ENCODE results near the gene FGFR4.

The FGFR4 gene

DNA sequence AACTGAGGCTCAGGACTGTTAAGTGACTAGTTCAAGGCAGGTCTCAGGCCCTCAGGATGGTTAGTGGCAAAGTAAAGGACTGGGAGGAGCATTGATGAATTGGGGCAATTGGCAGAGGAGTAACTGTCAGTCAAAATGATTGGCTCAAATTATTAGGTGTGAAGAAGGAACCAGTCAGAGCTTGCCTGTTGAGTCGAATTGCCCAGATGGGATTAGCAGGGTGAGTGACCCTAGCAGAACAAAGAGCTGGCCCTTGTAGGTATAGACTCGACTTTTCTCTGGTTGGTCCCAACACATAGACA is 44.3 kb downstream of the FGFR4 start:
- Histone ChIP-seq H3K27me3 (ENCODE audit: control insufficient read depth, low read length) (no peaks in the 10 kb centered on the region), H3K79me2 (ENCODE audit: control insufficient read depth, low read length) (peaks cover 19% of the 10 kb centered on the region), H4K20me1 (ENCODE audit: control insufficient read depth, insufficient read depth, low read depth, low read length) (no peaks in the 10 kb centered on the region), H3K9me3 (ENCODE audit: control insufficient read depth, insufficient read depth, low read length) (no peaks in the 10 kb centered on the region), H3K27ac (ENCODE audit: low read depth, low read length) (no peak overlapping the region), H3F3A (ENCODE audit: control insufficient read depth, insufficient read depth) (peaks cover 14% of the 10 kb centered on the region), H3K9me2 (replicated peaks; ENCODE audit: control insufficient read depth, low read length) (no peaks in the 10 kb centered on the region), H3K4me2 (ENCODE audit: low read length) (no peak overlapping the region), H3K36me3 (ENCODE audit: control insufficient read depth, low read length) (peaks cover 20% of the 10 kb centered on the region), H3K4me3 (ENCODE audit: low read length) (no peak overlapping the region), H3K4me1 (ENCODE audit: control insufficient read depth, low read length) (peaks cover 40% of the 10 kb centered on the region)
- TF ChIP-seq EZH2phosphoT487 (IDR thresholded peaks at IDR 0.05; ENCODE audit: borderline replicate concordance, low read length) = no peak
- TF ChIP-seq, protein P1, sequence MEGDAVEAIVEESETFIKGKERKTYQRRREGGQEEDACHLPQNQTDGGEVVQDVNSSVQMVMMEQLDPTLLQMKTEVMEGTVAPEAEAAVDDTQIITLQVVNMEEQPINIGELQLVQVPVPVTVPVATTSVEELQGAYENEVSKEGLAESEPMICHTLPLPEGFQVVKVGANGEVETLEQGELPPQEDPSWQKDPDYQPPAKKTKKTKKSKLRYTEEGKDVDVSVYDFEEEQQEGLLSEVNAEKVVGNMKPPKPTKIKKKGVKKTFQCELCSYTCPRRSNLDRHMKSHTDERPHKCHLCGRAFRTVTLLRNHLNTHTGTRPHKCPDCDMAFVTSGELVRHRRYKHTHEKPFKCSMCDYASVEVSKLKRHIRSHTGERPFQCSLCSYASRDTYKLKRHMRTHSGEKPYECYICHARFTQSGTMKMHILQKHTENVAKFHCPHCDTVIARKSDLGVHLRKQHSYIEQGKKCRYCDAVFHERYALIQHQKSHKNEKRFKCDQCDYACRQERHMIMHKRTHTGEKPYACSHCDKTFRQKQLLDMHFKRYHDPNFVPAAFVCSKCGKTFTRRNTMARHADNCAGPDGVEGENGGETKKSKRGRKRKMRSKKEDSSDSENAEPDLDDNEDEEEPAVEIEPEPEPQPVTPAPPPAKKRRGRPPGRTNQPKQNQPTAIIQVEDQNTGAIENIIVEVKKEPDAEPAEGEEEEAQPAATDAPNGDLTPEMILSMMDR (IDR thresholded peaks at IDR 0.05; ENCODE audit: low read depth, low read length, poor library complexity, severe bottlenecking) = no peak

- Histone ChIP-seq H3K9me3 (ENCODE audit: control insufficient read depth, insufficient read depth, low read length) (no peaks in the 10 kb centered on the region), H3K27ac (ENCODE audit: low read depth, low read length) (no peak overlapping the region), H3F3A (ENCODE audit: control insufficient read depth, insufficient read depth) (peaks cover 14% of the 10 kb centered on the region), H3K27me3 (ENCODE audit: control insufficient read depth, low read length) (no peaks in the 10 kb centered on the region), H4K20me1 (ENCODE audit: control insufficient read depth, insufficient read depth, low read depth, low read length) (no peaks in the 10 kb centered on the region), H3K4me1 (ENCODE audit: control insufficient read depth, low read length) (peaks cover 45% of the 10 kb centered on the region), H3K4me2 (ENCODE audit: low read length) (no peak overlapping the region), H3K9me2 (replicated peaks; ENCODE audit: control insufficient read depth, low read length) (no peaks in the 10 kb centered on the region), H3K36me3 (ENCODE audit: control insufficient read depth, low read length) (peaks cover 26% of the 10 kb centered on the region), H3K79me2 (ENCODE audit: control insufficient read depth, low read length) (peaks cover 25% of the 10 kb centered on the region), H3K4me3 (ENCODE audit: low read length) (no peak overlapping the region)
- TF ChIP-seq, protein P1 (IDR thresholded peaks at IDR 0.05; ENCODE audit: low read depth, low read length, poor library complexity, severe bottlenecking) = no peak
- no peak for TF ChIP-seq EZH2phosphoT487 (IDR thresholded peaks at IDR 0.05; ENCODE audit: borderline replicate concordance, low read length)
Observed at GRCh38 chr5:177131352-177132135, 44.8 kb downstream of the FGFR4 start.

GRCh38 chr5:177132136-177133095 is 45.7 kb downstream of the FGFR4 start:
- peak overlapping the region; percentile 23; the same call in 1 of the 2 replicates for H3K27ac ChIP-seq (ENCODE audit: low read depth, low read length)
- H3K4me3 ChIP-seq (ENCODE audit: low read length) = peak overlapping the region; percentile 59
- TF ChIP-seq, protein P1 (IDR thresholded peaks at IDR 0.05; ENCODE audit: low read depth, low read length, poor library complexity, severe bottlenecking) = no peak
- TF ChIP-seq EZH2phosphoT487 (IDR thresholded peaks at IDR 0.05; ENCODE audit: borderline replicate concordance, low read length) = no peak

More at GRCh38 chr5:177132136-177133095, 45.7 kb downstream of the FGFR4 start:
- H3K36me3 ChIP-seq (ENCODE audit: control insufficient read depth, low read length) = peaks cover 35% of the 10 kb centered on the region
- H3K4me2 ChIP-seq (ENCODE audit: low read length) = peak overlapping the region; percentile 73
- no peaks in the 10 kb centered on the region for H4K20me1 ChIP-seq (ENCODE audit: control insufficient read depth, insufficient read depth, low read depth, low read length)
- peaks cover 14% of the 10 kb centered on the region for H3F3A ChIP-seq (ENCODE audit: control insufficient read depth, insufficient read depth)
- H3K9me3 ChIP-seq (ENCODE audit: control insufficient read depth, insufficient read depth, low read length) = no peaks in the 10 kb centered on the region
- no peaks in the 10 kb centered on the region for H3K9me2 ChIP-seq (replicated peaks; ENCODE audit: control insufficient read depth, low read length)
- no peaks in the 10 kb centered on the region for H3K27me3 ChIP-seq (ENCODE audit: control insufficient read depth, low read length)
- peaks cover 34% of the 10 kb centered on the region for H3K79me2 ChIP-seq (ENCODE audit: control insufficient read depth, low read length)
- peaks cover 54% of the 10 kb centered on the region for H3K4me1 ChIP-seq (ENCODE audit: control insufficient read depth, low read length)

Measured in DOHH2 (cell line).